IPS-15b (cell line): ENCODE data around the gene MSX2.
A peak's percentile ranks its signal among the peaks of the same experiment; 100 is the strongest.

Source experiments
- H3K27me3 ChIP-seq: one replicate; pipeline ENCODE4 v1.6.1; 2013; ENCODE audit warnings: low read length; ENCODE audit not compliant: control insufficient read depth, insufficient read depth
- H3K36me3 ChIP-seq: one replicate; pipeline ENCODE4 v1.6.1; 2013; ENCODE audit warnings: low read length; ENCODE audit not compliant: control insufficient read depth, insufficient read depth
- H3K4me1 ChIP-seq: one replicate; pipeline ENCODE4 v1.6.1; 2013; ENCODE audit warnings: mild to moderate bottlenecking, low read length; ENCODE audit not compliant: control insufficient read depth, insufficient read depth
- H3K4me3 ChIP-seq: one replicate; pipeline ENCODE4 v1.5.1; 2013; ENCODE audit warnings: low read depth, low read length
- H3K9ac ChIP-seq: one replicate; pipeline ENCODE4 v1.6.1; 2013; ENCODE audit warnings: low read depth, mild to moderate bottlenecking, low read length
- H3K9me3 ChIP-seq: one replicate; pipeline ENCODE4 v1.6.1; 2013; ENCODE audit warnings: mild to moderate bottlenecking, low read length; ENCODE audit not compliant: control insufficient read depth, insufficient read depth

MSX2 gene

DNA sequence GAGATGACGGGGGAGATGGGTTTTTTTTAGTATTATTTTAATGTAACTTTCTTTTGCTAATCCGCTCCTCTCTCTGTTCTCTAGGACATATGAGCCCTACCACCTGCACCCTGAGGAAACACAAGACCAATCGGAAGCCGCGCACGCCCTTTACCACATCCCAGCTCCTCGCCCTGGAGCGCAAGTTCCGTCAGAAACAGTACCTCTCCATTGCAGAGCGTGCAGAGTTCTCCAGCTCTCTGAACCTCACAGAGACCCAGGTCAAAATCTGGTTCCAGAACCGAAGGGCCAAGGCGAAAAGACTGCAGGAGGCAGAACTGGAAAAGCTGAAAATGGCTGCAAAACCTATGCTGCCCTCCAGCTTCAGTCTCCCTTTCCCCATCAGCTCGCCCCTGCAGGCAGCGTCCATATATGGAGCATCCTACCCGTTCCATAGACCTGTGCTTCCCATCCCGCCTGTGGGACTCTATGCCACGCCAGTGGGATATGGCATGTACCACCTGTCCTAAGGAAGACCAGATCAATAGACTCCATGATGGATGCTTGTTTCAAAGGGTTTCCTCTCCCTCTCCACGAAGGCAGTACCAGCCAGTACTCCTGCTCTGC, 4.8 kb downstream of the MSX2 start:
- Histone ChIP-seq H3K4me3 (peak overlapping the region; percentile 41), H3K9ac (no peak overlapping the region), H3K4me1 (peaks cover 10% of the 10 kb centered on the region), H3K9me3 (no peaks in the 10 kb centered on the region), H3K36me3 (no peaks in the 10 kb centered on the region), H3K27me3 (peaks cover 95% of the 10 kb centered on the region)

DNA sequence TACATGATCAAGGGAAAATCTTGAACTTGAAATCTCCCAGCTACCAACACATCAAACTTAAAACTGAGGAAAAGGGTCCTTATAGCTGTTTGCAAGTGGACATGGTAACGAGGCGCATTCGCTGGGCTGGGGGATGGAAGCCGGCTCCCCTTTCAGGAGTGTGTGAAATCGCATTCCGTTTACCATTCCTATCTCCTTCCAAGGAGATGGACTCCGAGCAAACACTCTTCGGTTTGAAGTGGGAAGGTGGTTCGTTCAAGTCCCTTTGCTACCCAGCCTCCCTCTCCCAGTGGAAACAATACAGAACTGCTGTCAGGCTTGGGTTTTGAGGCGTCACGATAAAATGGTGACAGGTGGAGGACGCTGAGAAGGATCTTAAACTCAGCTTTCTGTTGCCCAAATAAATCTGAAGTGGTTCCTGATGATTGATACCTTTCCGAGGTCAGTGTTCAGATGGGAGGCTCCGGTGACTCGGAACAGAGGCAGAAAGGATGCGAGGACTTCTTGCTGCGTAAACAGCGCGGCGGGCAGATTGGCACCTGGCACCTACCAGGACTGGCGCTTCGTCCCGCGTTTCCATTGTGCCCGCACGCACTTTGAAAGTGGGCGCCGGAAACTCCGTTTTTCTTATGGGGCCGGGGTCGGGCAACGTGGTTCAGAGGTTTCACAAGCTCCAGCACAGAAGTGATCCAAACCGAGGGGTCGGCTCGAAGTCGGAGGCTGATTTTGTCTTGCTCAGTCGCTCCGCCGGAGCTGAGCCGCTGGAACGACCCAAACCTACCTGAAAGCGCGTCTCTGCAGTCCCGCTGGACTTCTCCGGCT, 7.0 kb downstream of the MSX2 start:
- no peak overlapping the region for H3K9ac ChIP-seq
- H3K27me3 ChIP-seq: peaks cover 100% of the 10 kb centered on the region
- H3K36me3 ChIP-seq: no peaks in the 10 kb centered on the region
- no peaks in the 10 kb centered on the region for H3K9me3 ChIP-seq
- peaks cover 8% of the 10 kb centered on the region for H3K4me1 ChIP-seq
- peak overlapping the region; percentile 48 for H3K4me3 ChIP-seq

DNA sequence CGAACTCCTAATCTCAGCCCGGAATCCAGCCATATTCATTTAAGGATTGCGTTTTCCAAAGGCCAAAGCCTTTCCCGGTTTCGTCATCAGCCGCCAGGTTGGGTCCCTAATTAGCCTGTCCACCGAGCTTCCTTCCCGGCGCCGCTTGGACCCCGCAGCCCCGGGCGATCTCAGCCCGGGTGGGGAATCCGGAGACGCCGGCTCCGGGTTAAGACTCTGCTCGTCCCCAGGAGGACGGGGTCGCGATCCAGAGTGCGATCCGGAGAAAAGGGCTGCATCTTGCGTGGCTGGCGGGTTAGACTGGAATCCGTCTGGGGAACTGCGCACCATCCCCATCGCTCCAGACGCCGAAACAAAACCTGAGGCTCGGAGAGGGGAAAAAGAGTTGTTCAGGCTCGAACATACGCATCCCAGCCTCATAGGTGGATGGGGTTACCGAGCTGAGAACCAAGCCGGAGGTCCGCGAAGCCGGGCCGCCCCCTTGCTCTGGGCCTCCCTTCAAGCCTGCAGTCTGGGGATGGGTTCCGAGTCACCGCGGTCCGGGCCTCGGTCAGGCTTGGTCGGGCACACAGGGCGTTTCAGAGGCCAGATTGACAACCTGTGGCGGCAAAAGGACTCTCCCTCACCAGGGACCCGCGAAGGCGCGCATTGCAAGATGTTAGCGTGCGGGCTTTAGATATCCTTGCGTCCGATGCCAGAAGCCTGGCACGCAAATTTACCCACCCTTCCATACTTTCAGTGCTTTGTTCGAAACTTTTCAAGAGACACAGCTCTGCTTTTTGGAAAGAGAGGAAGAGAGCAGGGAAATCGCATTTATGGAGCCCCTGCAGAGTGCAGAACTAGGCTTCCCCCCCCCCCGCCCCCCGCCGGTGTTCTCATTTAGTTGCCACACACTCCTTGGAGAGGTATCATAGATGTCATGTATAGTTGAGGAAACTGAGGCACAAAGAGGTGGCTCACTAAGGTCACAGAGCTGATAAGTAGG, 7.9 kb downstream of the MSX2 start:
- no peak overlapping the region for H3K9ac ChIP-seq
- no peaks in the 10 kb centered on the region for H3K9me3 ChIP-seq
- no peaks in the 10 kb centered on the region for H3K36me3 ChIP-seq
- H3K27me3 ChIP-seq: peaks cover 100% of the 10 kb centered on the region
- peak overlapping the region; percentile 48 for H3K4me3 ChIP-seq
- H3K4me1 ChIP-seq: peaks cover 6% of the 10 kb centered on the region

- Histone ChIP-seq H3K4me1 (peaks cover 2% of the 10 kb centered on the region), H3K27me3 (peaks cover 100% of the 10 kb centered on the region), H3K9ac (no peak overlapping the region), H3K4me3 (peak overlapping the region; percentile 48), H3K36me3 (no peaks in the 10 kb centered on the region), H3K9me3 (no peaks in the 10 kb centered on the region)
These were observed 8.8 kb downstream of the MSX2 start for GRCh38 chr5:174733091-174733690.

DNA sequence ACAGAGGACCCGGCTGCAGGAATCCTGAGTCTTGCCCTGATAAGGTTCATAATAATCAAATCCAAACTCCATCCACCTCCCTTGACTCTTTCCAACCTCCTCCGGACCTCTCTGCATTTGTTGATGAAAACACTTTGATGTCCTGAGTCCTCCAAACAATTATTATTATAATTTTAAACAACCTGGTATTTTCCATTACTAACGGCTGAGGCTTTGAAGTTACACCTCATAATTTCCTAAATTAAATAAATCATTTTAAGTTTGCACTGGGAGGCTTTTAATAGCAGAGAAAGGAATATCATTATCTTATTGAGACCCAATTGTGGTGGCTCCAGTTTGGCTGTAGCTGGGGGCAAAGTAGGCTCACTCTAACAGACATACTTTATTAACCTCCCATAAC, 9.5 kb downstream of the MSX2 start:
- Histone ChIP-seq H3K4me3 (no peak overlapping the region), H3K9me3 (no peaks in the 10 kb centered on the region), H3K27me3 (peaks cover 96% of the 10 kb centered on the region), H3K4me1 (peaks cover 2% of the 10 kb centered on the region), H3K9ac (no peak overlapping the region), H3K36me3 (no peaks in the 10 kb centered on the region)

GRCh38 chr5:174734571-174735497, 10.5 kb downstream of the MSX2 start:
- no peak overlapping the region for H3K9ac ChIP-seq
- H3K27me3 ChIP-seq: peaks cover 88% of the 10 kb centered on the region
- H3K4me3 ChIP-seq: peak overlapping the region; percentile 83
- peaks cover 2% of the 10 kb centered on the region for H3K4me1 ChIP-seq
- no peaks in the 10 kb centered on the region for H3K36me3 ChIP-seq
- no peaks in the 10 kb centered on the region for H3K9me3 ChIP-seq

DNA sequence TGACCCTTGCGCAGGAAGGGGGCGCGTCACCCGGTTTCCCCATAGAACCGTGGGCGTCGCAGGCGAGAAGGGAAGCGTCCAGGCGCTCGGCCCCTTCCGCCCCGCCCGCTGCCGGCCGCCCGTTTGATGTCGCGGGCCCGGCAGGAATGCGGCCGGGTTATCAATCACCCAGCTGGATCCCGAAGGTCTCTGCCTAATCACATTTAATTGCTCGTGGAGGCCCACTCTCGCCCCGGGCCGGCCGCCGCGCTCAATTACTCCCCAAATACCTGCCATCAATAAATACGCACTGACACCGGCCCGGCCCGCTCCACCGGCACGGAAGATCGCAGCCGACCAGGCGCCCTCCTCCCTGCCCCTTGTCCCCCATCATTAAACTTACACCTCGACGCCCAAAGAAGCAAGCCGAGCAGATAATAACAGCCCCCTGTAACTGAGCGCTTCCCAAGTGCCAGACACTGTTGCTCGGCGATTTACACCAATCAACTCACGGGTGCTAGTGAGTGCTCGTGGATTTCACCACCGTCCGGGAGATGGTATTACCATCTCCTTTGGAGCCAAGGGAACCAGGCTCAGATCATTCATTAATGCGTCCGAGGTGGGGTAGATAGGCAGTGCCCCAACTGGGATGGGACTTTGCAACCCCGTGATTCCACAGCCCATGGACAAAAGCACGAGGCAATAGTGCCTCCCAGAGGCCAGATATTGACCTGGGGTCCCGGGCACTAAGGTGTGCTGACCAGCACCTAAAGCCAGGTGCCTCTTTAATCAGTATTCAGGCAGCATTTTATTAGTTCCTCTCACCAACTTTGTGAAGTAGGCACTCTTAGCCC, 11.3 kb downstream of the MSX2 start:
- Histone ChIP-seq H3K9me3 (no peaks in the 10 kb centered on the region), H3K4me3 (peak overlapping the region; percentile 83), H3K36me3 (no peaks in the 10 kb centered on the region), H3K9ac (no peak overlapping the region), H3K4me1 (peaks cover 2% of the 10 kb centered on the region), H3K27me3 (peaks cover 82% of the 10 kb centered on the region)

GRCh38 chr5:174736331-174736721, 11.9 kb downstream of the MSX2 start:
- Histone ChIP-seq H3K4me3 (peak overlapping the region; percentile 83), H3K4me1 (peaks cover 2% of the 10 kb centered on the region)

GRCh38 chr5:174736777-174737176, 12.4 kb downstream of the MSX2 start:
- no peaks in the 10 kb centered on the region for H3K36me3 ChIP-seq
- H3K27me3 ChIP-seq: peaks cover 71% of the 10 kb centered on the region
- H3K9ac ChIP-seq: no peak overlapping the region
- H3K4me1 ChIP-seq: peaks cover 2% of the 10 kb centered on the region
- no peaks in the 10 kb centered on the region for H3K9me3 ChIP-seq
- H3K4me3 ChIP-seq: peak overlapping the region; percentile 83

More at GRCh38 chr5:174736331-174736721, 11.9 kb downstream of the MSX2 start:
- H3K27me3 ChIP-seq: peaks cover 76% of the 10 kb centered on the region
- no peak overlapping the region for H3K9ac ChIP-seq
- no peaks in the 10 kb centered on the region for H3K9me3 ChIP-seq
- H3K36me3 ChIP-seq: no peaks in the 10 kb centered on the region

- Histone ChIP-seq H3K4me1 (peaks cover 2% of the 10 kb centered on the region), H3K27me3 (peaks cover 66% of the 10 kb centered on the region), H3K9ac (no peak overlapping the region), H3K9me3 (no peaks in the 10 kb centered on the region), H3K4me3 (no peak overlapping the region), H3K36me3 (no peaks in the 10 kb centered on the region)
These were observed 12.9 kb downstream of the MSX2 start for GRCh38 chr5:174737330-174737729.
